Embryonic facial prominence (tissue), 1 donor: ENCODE data around the gene SEMA3F.

Experiments used
- DNase-seq: peaks from one replicate; pipeline ENCODE4 v3.0.0-alpha.2; 2016; ENCODE audit errors: extremely low spot score

Gene SEMA3F

DNA sequence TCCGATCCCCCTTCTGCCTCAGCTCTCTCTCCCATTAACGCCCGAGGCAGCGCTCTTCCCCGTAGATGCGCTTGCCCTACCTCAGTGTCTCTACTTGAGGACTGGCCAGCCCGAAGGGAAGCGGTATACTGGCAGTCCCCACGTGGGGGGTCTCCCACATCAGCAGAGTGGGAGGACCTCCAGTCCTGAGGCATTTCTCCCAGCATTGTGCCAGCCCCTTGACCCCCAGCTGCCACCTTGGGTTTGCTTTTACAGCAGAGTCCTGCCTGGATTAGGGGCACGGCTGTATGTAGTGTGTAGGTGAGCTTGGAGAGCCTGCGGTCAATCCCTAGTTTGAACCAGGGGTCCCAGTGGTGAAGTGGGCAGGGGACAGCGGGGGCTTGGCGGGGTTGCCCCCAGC lies 767 bp downstream of the SEMA3F start:
- no peak for DNase-seq

DNA sequence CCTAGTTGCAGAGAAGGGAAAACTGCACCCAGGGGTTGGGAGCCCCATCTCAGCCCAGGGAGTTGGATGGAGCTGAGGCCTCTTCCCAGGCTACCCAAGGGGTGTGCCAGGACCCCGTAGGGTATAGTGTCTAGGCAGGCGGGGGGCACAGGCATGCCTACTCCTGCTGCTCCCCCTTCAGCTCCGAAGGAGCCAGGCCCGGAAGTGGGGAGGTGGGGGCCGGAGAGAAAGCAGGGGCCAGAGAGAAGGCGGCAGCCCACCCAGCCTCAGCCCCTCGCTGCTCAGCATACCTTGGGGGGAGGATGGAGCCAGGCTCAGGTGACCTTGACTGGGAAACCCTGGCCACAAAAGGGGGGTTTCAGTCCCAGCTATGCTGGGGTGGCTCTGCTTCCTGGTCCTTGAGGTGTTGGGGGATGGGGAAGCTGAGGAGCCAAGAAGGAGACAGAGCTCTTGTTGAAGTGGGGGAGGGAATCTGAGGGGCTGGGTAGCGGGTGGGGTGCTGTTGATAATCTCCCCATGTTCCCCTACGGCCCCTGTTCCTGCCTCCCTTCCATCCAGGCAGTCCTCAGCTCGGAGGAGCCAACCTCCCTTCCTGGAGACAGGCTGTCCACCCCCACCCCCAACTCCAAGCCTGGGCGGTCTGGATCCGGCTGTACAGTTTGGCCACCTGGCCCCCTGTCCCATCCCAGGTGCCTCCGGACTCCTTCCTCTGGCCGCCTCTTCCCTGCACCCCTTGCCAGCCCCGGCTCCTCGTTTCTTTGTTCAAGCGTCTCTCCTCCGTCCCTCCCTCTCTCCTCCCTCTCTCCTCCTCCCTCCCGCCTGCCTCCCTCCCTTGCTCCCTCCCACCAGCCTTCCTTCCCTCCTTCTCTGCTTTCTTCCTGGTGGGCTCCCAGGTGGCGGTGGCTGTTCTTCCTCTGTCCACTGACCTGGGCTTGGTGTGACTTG lies 1.7 kb downstream of the SEMA3F start:
- peak; percentile 52 for DNase-seq

DNA sequence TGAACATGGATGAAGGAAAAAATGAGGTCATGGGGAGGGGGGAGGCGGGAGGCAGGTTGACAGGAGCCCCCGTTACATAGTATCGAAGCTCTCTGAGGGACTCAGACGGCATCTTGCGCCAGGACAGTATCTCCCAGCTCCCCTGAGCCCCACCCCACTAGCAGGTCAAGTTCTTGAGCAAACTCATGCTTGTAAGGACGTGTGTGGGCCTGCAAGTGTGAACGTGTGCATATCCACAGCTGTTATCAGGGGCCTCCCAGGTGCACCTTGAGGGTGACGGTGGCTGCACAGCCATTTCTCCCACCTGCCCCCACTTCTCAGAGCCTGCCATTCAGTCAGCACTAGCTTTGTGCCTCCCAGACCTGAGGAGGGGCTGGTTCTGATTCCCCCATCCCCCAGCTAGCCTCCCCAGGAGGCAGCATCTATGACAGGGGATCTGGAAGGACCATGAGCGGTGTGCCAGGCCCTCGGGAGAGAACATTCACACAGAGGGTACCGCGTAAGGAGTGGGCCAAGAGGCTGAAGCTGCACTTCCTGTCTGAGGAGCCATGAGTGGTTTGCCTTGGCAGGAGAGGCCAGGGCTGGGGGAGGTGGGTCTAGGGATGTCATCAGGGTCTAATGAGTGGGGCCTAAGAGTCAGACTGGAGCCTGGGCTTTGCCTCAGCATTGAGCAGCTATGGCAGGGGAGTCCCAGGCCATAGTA lies 2.9 kb downstream of the SEMA3F start:
- DNase-seq = no peak

- no peak for DNase-seq
These were observed 3.5 kb downstream of the SEMA3F start for GRCh38 chr3:50158530-50159146.

DNA sequence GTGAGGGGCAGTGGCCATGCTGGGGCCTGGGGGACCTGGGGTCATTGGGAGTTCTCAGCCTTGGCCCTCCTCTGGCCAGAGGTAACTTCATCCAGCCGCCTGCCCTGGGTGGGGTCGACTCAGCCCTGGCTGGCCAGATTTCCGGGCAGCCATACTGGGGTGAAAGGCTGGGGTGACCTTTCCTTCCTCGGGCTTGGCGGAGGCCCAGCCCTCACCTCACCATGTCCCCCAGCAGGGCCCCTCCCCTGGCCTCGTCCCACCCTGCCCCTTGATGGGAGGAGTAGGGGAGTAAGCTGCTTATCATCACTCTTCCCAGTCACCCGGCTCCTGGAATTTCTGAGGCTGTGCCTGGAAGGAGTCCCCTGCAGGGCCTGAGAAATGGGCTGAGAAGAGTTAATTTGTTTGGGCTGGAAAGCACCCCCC lies 5.4 kb downstream of the SEMA3F start:
- DNase-seq = no peak

- DNase-seq = no peak
These were observed 6.2 kb downstream of the SEMA3F start for GRCh38 chr3:50161320-50161719.

DNA sequence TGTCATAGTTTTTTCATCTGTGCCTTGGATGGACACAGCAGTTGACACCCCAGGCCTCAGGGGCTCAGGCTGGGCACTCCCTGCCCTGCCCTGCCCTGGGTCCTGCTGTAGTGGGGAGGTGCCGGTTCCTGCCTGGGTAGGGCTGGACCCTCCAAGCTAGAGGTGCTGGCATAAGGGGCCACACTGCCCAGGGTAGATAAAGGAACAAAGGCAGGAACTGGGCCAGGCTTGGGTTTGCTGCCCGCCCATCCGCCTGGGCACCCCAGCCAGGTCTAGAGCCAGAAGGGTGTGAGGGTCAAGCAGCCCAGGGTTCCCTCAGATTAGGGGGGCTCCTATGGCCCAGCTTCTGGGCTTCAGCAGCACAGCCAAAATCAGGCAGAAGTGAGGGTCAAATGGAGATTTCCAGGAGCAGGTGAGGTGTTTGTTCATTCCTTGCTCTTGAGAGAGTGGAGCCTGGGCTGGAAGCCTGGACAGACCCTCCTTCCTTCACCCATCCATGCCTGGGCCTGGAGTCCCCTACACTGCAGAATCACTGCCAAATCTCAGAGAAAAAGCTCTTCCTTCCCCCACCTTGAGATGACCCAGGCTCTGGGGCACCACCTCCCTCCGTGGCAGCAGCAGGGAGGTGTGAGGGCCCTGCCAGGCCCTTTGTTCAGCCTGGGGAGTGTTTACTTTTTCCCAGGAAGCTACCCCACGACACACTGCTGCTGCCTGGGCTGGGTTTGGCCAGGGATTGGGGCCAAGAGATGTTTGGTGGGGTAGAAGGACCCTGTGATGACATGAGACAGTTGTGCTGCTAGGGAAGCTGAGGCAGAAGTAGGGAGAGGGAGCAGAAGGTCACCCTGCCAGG lies 7.1 kb downstream of the SEMA3F start:
- no peak for DNase-seq

GRCh38 chr3:50163572-50164455 lies 8.7 kb downstream of the SEMA3F start:
- DNase-seq = no peak

GRCh38 chr3:50164481-50164880 lies 9.4 kb downstream of the SEMA3F start:
- DNase-seq = no peak

GRCh38 chr3:50164984-50165909 lies 10.1 kb downstream of the SEMA3F start:
- DNase-seq = no peak

DNA sequence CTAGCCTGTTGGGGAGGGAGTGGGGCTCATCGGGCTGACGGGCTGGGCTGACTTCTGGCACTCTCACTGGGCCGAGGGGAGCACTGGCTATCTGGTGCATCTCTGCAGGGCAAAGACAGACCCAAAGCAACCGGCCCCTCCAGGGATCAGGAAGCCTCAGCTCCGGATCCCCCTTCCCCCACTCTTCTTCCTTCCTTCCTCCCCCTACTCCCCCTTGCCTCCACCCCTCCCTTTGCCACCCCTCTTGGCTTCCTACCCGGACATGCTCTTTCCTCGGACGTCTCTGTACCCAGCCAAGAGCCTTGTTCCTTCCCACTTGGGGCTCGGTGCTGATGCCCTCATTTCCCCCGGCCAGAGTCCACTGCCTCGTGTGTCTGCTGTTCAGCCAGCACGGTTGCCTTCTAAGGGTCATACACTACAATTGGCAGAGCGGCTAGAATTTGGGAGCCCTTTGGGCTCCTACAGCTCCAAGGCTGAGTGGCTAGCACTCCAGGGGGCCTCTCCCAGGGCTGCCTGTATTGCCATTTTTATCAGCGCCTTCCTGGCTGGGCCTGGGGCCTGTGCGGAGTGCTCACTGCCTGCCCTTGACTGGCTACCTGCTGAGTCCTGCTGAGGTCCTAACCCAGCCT lies 10.9 kb downstream of the SEMA3F start:
- no peak for DNase-seq

- no peak for DNase-seq
These were observed 11.5 kb downstream of the SEMA3F start for GRCh38 chr3:50166620-50167019.

DNA sequence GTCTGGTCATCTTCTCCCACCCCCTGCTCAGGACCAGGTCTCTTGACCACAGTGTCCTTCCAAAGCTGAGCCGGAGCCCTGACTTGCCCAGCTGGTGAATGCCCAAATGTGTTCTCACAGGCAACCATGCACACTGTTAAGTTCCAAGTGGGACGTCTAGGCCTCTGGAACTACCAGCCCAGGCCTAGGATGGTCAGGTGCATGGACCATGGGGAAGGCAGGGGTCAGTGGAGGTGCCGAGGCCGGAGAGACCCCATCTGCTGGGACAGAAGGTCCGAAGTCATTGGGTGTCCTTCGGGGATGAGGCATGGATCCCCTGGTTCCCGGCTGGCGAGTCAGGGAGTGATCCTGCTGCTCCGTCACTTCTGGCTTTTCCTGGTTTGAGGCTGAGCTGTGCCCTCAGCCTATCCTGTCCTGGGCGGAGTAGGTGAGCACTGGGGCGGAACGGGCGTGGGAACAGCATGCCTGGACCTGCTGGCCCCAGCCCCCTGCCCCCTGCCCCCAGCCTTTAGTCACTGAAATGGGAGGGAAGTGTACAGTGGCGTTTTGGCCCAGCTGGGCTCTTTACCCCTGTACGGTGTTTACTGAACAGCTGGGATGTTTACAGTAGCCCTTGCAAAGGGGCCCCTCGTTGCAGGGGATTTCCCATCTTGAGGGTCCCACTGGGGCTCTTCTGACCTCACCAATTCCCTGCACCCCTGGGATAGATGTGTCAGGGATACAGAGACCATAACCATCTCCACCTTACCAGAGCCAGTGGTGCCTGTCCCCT lies 12.1 kb downstream of the SEMA3F start:
- DNase-seq = no peak

DNA sequence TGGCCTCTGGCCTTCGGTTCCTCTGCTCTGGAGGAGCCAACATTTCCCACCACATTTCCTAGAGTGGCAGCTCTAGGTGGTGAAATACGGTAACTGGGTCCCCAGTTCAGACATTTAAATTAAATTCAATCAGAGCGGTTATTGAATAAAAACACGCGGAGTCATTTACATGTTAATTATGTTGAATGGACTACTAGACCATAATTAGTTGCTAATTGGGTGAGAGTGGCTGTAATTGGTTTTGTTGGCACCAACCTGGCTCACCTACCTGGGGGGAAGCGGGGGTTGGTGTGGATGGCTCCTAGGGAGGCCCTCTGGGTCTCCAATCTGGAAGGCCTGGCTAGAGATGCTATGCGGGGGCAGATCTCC lies 12.7 kb downstream of the SEMA3F start:
- no peak for DNase-seq

GRCh38 chr3:50168388-50168787 lies 13.3 kb downstream of the SEMA3F start:
- DNase-seq = no peak

GRCh38 chr3:50168791-50169190 lies 13.7 kb downstream of the SEMA3F start:
- DNase-seq = no peak

DNA sequence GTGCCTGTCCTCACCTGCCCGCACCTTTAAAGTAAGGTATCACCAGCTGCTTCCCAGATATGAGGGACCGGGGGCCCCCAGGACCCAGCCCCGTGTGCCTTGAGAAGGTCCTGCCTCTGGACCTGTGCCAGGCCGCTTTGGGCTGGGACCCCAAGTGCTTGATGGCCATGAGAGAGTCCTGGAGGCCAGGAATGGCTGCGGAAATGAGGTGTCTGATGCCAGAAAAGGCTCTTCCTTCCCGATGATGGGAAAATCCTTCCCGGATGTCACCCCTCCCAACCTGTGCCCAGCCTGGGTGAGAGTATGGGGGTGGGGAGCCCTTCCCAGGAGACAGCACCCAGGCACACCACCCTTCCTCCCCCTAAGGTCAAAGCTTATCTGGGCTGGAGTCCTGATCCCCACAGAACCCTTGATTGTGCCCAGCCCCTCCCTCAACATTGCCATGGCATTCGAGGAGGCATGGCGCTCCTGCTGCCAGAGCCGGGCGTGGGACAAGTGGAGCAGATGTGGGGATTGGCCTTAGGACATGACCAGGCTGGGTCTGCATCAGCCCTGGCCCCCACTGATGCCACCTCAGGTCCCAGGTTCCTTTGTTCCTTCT lies 14.2 kb downstream of the SEMA3F start:
- DNase-seq = no peak

DNA sequence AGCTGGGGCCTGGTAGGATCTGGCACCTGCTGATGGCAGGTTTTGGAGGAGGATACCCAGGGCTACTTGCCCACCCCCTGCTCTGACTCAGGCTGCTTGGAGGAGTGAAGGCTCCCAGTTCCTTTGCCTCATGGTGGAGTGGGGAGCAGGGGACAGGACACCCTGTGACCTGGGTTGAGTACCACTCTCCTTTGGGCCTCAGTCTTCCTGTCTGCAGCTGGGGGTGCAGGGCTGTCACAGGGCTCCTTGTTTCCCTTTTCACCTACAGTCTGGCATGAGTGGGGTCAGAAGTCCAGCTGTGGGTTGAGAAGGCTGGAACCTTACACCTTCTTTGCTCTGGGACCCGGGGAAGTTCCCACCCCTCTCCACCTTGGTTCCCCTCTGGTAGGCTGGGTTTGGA lies 14.7 kb downstream of the SEMA3F start:
- no peak for DNase-seq
